Neural crest cell (in vitro differentiated cells): Measurements from ENCODE around the gene GATB. TPM values are rescaled to one million over a fixed set of nuclear protein-coding genes. Genes with fewer than 3 reads are reported as not detected.
A peak's percentile ranks its signal among the peaks of the same experiment; 100 is the strongest.

Experiments
- DNase-seq: peaks from one replicate; pipeline ENCODE4 v3.0.0; 2021; ENCODE audit warnings: low read depth, mixed read lengths, low spot score
- H3K27ac Mint-ChIP-seq: one replicate; pipeline ENCODE4 v1.8.0; 2021; ENCODE audit warnings: mild to moderate bottlenecking, mixed read lengths; ENCODE audit not compliant: unreplicated experiment
- H3K27me3 Mint-ChIP-seq: 2 replicates; pipeline ENCODE4 v1.8.0; 2021; ENCODE audit warnings: low read depth, mild to moderate bottlenecking, mixed read lengths
- H3K36me3 Mint-ChIP-seq: 2 replicates; pipeline ENCODE4 v1.8.0; 2021; ENCODE audit warnings: low read depth, mild to moderate bottlenecking, mixed read lengths
- H3K4me1 Mint-ChIP-seq: 2 replicates; pipeline ENCODE4 v1.8.0; 2021; ENCODE audit warnings: mixed read lengths
- H3K4me3 Mint-ChIP-seq: one replicate; pipeline ENCODE4 v1.8.0; 2021; ENCODE audit warnings: mild to moderate bottlenecking, mixed read lengths
- H3K9me3 Mint-ChIP-seq: 2 replicates; pipeline ENCODE4 v1.8.0; 2021; ENCODE audit warnings: mixed read lengths
- CTCF ChIP-seq: fragments of 200-600 bp; sonication (generic); conservative IDR thresholded peaks from 2 replicates; pipeline ENCODE4 v1.5.0; 2021; ENCODE audit warnings: antibody characterized with exemption, mild to moderate bottlenecking
- total RNA-seq: library from RNA; stranded (reverse); gene quantifications from 2 replicates; pipeline ENCODE4 v1.2.1, GENCODE V29; 2021

GATB gene
- total RNA-seq, 1 donor from 2014 or later: 24.9 TPM

- no peaks in the 10 kb centered on the region for H3K4me1 Mint-ChIP-seq
- H3K27ac Mint-ChIP-seq: no peak overlapping the region
- DNase-seq: no peak
- peaks cover 24% of the 10 kb centered on the region for H3K27me3 Mint-ChIP-seq
- peaks cover 3% of the 10 kb centered on the region for H3K36me3 Mint-ChIP-seq
- H3K9me3 Mint-ChIP-seq: peaks cover 10% of the 10 kb centered on the region
- no peak for TF ChIP-seq CTCF
- H3K4me3 Mint-ChIP-seq: no peak overlapping the region
Observed at GRCh38 chr4:151777471-151777870, 16.7 kb upstream of the GATB start.

- no peak overlapping the region for H3K4me3 Mint-ChIP-seq
- H3K36me3 Mint-ChIP-seq: peaks cover 3% of the 10 kb centered on the region
- peaks cover 34% of the 10 kb centered on the region for H3K27me3 Mint-ChIP-seq
- no peak overlapping the region for H3K27ac Mint-ChIP-seq
- no peaks in the 10 kb centered on the region for H3K4me1 Mint-ChIP-seq
- no peak for DNase-seq
- no peak for TF ChIP-seq CTCF
- peaks cover 10% of the 10 kb centered on the region for H3K9me3 Mint-ChIP-seq
Observed at GRCh38 chr4:151774324-151774723, 13.5 kb upstream of the GATB start.

GRCh38 chr4:151772274-151772673 lies 11.5 kb upstream of the GATB start:
- Mint-ChIP-seq H3K27ac (no peak overlapping the region), H3K36me3 (peaks cover 3% of the 10 kb centered on the region), H3K4me3 (no peak overlapping the region), H3K27me3 (peaks cover 49% of the 10 kb centered on the region), H3K9me3 (peaks cover 10% of the 10 kb centered on the region), H3K4me1 (no peaks in the 10 kb centered on the region)
- no peak for DNase-seq
- TF ChIP-seq CTCF: no peak

GRCh38 chr4:151771664-151772063 lies 10.9 kb upstream of the GATB start:
- Mint-ChIP-seq H3K27ac (no peak overlapping the region), H3K9me3 (peaks cover 10% of the 10 kb centered on the region), H3K27me3 (peaks cover 54% of the 10 kb centered on the region), H3K36me3 (peaks cover 3% of the 10 kb centered on the region), H3K4me1 (no peaks in the 10 kb centered on the region), H3K4me3 (no peak overlapping the region)
- no peak for DNase-seq
- TF ChIP-seq CTCF: no peak

GRCh38 chr4:151770154-151770553 lies 9.3 kb upstream of the GATB start:
- H3K27me3 Mint-ChIP-seq: peaks cover 61% of the 10 kb centered on the region
- no peaks in the 10 kb centered on the region for H3K4me1 Mint-ChIP-seq
- no peak for TF ChIP-seq CTCF
- peaks cover 10% of the 10 kb centered on the region for H3K9me3 Mint-ChIP-seq
- DNase-seq: no peak
- no peak overlapping the region for H3K27ac Mint-ChIP-seq
- H3K36me3 Mint-ChIP-seq: no peaks in the 10 kb centered on the region
- no peak overlapping the region for H3K4me3 Mint-ChIP-seq

- DNase-seq: no peak
- Mint-ChIP-seq H3K27me3 (peaks cover 72% of the 10 kb centered on the region), H3K4me1 (no peaks in the 10 kb centered on the region), H3K27ac (peak overlapping the region; percentile 63), H3K36me3 (no peaks in the 10 kb centered on the region), H3K4me3 (no peak overlapping the region), H3K9me3 (peaks cover 3% of the 10 kb centered on the region)
- TF ChIP-seq CTCF: no peak
Observed at GRCh38 chr4:151768835-151769234, 8.0 kb upstream of the GATB start.
